OCI-M2 (cell line): ENCODE data around the gene LIPC.

Source experiments
- DNase-seq: peaks from one replicate; lab custom pipeline; 2025; ENCODE audit not compliant: unreplicated experiment; lab: John Stamatoyannopoulos, UW

The LIPC gene

DNA sequence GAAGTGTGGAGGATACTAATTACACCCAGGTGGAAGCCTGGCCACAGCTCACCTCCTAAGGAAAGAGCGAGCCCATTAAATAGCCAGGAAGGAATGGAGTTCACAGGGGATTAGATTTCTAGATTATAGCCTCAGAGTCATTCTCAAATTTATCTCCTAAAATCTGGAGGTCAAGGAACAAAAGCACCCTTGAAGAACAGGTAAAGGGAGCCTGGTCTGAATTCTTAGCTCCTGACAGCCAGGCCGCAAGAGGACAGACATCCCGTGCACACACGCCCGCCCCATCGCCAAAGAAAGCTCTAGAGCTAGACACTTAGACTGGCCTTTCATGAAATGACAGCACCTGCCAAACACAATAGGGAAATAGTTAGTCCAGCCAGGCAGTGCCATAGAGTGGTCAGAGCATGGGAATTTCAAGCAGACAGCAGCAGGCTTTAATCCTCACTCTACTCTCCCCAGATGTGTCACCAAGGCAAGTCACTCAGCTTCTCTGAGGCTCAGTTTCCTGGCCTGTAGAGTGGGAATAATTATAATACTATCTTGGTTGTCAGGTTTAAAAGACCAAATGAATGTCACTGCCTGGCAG lies 59.2 kb downstream of the LIPC start:
- no peak for DNase-seq

DNA sequence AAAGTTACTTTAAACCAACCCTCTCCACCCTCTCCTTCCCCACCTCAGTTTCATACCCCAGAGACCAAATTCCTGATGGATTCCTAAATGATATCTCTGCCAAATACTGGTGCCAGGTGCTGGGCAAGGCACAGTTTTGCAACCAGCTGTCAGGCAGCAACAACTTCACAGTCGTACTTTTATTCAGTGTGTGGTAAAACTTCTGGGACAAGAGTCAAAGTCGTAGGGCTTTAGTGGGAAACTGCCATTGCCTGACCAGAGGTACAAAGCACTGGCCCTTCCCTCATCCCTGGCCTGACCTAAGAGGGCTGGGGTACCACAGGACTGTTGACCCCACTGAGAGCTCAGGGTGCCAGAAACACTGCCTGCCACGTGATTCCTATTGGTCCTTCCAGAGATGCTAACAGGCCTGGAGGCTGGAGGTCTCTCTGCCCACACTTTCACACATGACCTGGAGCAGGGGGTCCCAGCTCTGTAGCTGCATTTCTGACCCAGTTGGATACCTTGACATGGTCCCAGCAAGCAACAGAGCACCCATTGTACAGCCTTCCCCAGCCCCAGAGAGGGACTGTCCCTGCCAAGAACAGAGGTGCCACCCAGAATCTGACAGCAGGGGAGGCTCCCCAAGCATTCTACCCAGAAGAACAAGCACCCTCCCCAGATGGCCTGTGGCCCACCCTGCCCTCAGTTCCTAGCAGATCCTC lies 59.9 kb downstream of the LIPC start:
- no peak for DNase-seq

DNA sequence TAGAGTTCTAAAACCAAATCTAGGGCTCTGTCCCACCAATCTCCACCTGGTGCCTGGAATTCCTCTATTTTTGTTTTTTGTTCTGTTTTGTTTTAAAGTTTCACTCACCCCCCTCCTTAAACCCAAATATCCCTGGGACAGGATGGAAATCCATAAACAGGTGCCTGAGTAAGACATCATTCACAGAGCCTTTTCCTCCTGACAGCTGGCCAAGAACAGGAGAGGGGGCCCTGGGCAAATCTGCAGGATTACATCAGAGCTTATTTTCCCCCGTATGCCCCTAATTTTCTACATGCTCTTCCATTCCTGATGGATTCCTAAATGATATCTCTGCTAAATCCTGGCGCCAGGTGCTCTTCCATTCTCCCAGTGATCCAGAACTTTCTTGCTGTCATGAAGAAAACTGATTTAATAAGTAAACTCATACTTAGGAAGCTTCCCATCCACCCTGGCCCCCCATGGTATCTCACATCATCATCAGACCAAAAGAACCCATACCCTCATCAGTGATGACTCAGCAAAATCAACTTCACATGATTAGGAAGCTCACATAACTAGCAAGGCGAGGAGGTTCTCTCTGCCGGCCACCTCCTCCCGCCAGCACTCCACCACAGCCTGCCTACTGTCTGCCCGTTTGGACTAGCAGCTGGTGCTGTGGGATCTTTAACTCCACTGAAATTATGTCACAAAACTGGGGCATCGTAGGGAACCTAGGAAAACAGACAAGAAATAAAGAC lies 61.0 kb downstream of the LIPC start:
- DNase-seq, result no peak

DNA sequence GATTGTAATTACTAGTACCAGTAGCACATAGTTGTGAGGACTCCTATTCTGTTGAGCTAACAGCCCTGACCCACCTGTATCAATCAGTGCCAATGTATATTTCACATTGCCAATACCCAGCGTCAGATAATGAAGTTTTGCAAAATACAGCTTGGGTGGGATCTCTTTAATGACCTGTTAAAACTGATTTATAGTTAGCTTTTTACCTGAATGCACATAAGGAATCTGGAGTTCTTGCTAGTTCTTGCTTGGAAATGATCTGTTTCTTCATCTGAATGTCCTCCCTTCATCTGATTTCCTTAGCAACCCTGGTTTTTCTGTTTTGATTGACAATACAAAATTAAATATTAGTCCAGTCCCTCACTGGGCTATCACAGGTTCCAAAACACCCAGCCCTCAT lies 62.8 kb downstream of the LIPC start:
- no peak for DNase-seq

DNA sequence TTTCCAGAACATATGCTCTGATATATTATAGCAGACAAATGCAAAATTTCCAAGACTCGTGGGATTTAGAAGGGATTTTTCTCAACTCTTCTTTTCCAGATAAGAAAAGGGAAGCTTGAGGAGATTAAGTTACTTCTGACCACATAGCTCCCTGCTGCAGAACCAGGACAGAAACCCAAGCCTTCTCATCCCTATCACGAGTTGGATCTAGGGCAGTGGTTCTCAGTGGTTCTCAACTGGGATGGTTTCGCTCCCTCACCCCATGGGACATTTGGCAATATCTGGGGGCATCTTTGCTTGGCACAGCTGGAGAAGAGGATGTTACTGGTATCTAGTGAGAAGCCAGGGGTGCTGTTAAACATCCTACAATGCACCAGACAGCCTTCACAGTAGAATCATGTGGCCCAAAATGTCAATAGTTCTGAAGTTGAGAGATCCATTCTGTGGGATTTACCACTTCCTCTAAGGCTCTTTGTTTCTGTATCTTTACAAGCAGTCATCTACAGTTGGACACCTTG lies 64.2 kb downstream of the LIPC start:
- no peak for DNase-seq

DNA sequence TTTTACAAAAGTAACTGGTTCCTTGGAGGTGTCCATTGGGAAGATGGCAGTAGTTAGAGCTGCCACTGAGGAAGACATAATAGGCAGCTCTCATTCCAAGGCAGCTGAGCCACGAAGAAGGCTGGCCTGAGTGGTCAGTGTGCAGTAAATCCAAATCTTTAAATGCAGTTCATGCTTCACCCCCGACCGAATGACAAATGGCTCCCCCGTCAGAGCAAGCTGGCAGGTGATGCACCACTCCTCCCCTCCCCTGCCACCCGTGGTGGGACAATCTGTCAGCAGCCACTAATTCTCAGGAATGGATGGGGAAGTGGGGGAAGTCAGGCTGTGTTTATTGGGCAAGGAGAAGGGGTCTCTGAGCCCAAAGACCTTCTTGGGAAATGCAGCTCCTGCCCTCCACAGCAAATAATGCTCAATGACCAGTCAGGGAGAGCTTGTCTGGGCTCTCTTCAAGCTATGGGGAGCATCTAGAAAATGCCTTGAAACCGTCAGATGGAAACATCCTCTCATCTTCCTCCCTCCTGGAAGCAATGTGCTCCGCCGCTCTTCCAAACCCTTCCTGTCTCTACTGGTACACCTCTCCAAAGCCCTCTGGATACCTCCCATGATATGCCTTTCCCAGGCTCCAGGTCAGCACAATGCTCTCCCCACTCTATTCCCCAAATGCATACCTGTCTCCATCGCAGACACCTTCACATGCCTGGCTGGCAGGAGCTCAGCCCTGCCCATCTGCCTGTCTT lies 65.4 kb downstream of the LIPC start:
- no peak for DNase-seq

DNA sequence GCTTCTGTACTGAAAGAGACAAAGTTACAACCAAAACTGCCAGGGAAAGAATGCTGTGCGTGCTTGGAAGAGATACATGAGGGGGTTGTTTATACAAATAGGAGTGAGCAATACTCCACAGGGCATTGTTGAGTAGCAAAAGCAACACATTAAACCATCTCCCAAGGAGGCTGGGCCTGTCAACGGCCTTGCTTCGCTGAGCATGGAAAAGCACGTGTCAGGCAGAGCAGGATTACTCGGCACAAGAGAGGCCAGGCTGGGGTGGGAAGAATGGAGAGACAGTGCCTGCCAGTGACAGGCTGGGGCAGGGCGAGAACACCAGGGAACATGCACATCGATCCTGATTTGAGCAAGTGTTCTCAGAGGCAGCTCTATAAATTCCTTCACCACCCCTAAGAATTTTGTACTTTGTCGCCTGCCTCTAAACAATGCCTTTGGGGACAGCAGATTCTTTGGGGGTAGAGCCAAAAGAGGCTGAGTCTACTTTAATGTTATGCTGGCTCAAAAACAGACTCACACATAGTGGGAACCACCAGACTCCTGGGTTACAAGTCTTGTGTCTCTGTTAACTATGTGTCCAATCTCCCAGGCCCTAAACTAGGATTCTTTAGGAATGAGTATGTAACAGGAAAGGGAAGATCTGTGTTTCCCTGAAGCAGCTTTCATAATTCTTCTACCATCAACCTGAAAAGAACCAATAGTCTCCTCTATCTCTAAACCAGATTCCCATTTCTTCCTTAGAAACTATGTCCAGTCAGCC lies 67.2 kb downstream of the LIPC start:
- DNase-seq, result no peak

DNA sequence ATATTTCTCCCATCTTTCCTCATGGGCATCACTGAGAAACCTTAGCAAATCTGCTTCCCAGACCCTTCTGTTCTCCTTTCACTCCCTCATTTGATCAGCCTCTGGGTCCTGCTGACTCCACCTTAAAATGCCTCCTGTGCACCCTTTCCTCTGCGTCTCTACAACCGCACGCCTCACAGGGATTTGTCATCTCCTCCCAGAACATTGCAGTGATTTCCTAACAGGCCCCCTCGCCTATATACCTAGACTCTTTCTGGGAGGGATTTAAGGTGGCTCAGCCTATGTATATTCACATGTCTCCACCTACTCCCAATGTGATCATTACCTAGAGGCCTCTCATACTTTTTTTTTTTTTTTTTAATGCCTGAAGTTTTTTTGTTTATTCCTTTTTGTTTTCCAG lies 69.2 kb downstream of the LIPC start:
- no peak for DNase-seq

DNA sequence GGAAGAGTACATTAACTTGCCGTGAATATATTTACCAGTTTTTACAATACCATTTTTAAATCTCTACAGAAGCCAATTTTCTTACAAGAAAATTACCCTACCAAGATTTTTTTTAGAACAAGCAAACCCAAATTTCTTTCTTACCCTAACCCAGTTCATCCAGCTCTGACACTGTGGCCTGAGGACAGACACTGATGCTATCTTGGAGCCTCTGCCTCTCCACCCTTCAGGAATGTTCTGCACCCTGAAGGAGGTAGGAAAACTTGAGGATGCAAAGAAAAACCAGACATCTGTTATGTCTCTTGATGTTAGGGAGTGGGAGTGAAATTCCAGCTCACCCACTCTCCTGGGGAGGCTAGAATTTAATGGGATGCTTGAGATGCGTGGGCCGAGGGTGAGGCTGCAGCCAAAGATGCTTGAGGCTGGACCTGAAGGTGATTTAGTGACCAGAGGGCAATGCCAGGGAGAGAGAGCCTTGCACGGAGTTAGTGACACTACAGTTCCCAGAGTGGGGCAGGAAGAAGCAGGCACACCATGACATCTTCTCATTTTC lies 69.9 kb downstream of the LIPC start:
- DNase-seq, result no peak

DNA sequence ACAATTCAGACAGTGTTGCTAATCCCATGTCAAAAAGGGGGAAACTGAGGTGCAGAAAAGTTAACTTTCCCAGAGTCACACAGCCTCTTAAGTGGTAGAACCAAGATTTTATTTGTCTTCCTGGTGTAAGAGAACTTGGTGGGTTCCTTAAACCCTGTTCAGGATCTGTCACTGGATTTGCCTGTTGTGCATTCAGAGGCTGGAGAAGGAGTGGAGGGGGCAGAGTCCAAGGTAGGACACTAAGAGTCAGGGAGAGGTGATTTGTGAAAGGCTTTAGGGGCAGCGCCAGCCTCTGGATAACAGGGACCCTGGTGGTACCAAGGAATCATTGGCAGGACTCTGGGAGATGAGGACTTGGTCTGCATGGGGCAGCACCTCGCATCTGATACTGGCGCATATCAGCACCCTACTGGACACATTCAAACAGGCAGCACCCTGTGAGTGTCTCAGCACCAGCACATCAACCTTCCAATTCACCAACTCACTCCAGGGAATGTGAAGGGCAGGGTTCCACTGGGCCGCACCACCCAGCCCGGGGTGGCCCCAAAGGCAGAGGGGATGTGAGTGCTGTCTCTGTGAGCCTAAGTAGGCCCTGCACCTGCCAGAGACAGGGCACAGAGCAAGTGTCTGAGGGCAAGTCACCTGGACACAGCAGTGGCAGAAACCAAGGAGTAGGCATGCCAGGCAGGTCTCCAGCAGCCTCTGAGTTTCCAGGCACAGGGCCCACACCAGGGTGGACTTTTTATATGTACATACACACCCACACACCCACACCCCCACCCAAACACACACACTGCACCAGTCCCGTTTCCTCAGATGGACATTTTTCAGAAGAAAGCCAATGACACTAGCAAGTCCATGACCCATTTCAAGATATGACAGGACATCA lies 71.6 kb downstream of the LIPC start:
- no peak for DNase-seq

DNA sequence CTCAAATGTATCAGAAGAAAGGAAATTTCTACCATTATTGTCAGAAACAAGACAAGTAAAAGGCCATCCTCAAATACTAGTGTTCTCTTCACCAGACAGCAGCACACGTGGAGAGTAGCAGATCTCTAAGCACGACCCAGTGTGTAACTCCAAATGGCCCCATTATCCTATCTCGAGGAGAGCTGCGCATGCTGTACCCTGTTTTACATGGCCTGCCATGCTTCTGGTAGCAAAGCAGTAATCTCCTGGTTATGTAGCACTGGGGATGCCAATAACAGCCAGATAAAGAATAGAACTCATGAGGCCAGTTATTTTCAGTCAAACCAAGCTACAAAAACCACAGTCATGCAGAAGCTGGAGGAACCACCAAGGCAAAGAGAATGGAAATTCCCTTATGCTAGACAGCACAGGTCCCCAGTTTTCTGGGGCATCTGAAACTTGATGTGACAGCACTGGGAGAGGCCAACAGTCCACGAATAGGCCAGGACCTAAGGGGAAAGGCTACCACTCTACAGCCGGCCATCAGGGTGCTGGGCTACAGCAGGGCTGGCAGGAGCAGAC lies 73.0 kb downstream of the LIPC start:
- DNase-seq, result no peak

DNA sequence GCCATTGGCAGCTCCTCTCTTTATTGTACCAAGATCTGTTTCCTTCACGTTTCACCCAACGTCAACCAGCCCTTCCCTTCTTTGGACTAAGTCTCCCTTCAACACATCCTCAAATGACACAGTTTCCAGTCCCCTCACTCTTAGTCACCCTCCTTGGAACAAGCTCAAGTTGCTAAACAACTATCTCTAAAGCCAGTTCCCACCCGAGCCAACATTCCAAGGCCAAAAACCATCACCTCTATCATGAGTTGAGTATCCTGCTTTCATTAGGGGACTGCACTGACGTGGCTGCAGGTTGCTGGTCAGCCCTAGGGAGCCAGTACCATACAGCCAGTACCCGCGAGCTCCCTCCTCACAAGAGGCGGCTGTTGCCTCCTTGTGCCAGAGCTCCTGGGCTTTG lies 73.8 kb downstream of the LIPC start:
- no peak for DNase-seq

DNA sequence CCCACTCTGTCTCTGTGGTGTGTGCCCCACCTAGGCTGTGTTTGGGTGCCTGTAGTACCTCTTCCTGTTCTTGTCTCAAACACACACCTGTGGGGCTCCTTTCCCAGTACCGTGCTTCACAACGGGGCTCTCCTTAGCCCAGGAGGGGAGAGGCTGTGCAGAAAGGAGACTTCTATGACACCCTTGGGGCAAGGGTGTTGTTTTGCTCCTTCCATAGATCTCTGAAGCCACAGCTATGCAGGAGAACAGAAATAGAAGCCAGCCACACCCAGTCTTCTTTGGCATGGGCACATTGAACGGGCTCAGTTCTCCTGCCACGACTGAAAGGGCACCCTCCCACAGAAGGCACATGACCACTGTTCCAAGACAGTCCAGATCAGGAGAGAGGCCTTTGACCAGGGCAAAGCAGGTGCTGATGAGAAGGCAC lies 74.3 kb downstream of the LIPC start:
- no peak for DNase-seq

DNA sequence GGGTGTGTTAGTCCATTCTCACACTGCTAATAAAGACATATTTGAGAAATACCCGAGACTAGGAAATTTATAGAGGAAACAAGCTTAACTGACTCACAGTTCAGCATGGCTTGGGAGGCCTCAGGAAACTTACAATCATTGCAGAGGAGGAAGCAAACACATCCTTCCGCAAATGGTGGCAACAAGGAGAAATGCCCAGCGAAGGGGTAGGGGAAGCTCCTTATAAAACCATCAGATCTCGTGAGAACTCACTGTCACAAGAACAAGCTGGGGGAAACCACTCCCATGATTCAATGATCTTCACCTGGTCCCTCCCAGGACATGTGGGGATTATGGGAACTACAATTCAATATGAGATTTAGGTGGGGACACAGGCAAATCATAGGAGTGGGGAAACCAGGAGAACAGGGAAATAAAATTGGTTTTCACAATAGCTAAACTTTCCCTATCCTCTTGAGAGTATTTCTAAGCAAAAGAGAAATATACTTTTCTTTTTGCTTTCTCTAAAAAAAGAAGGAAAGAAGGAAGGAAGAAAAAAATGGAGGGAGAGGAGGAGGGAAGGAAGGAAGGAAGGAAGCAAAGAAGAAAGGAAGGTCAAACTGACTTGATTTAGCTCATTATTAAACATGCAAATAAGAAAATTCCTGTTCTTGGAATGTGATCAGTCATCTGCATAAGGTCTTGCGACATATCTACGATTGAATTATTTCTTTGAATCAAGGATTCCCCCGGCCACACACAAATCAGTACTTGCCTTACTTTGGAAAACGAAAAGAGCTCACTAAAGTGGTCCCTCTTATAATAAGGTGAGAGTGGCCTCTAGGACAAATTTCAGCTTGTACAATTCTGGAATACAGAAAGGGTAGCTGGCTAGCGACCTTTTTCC lies 75.2 kb downstream of the LIPC start:
- no peak for DNase-seq

DNA sequence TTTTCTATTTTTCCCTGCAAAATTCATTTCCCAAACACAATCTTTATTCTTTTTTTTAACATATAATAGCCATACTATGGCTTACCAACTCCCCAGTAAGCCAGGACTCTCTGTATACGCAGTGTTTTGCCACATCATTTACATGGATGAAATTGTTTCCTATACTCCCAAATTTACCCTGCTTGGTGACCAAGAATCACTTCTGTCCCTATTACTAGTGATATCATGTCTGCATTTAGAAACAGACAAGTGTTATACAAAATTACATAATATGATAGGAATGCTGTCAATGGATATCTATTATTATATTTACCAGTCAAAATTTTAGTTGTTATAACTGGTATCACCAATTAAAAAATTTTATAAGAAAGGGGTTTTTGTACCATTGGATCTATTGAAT lies 77.8 kb downstream of the LIPC start:
- DNase-seq, result no peak

DNA sequence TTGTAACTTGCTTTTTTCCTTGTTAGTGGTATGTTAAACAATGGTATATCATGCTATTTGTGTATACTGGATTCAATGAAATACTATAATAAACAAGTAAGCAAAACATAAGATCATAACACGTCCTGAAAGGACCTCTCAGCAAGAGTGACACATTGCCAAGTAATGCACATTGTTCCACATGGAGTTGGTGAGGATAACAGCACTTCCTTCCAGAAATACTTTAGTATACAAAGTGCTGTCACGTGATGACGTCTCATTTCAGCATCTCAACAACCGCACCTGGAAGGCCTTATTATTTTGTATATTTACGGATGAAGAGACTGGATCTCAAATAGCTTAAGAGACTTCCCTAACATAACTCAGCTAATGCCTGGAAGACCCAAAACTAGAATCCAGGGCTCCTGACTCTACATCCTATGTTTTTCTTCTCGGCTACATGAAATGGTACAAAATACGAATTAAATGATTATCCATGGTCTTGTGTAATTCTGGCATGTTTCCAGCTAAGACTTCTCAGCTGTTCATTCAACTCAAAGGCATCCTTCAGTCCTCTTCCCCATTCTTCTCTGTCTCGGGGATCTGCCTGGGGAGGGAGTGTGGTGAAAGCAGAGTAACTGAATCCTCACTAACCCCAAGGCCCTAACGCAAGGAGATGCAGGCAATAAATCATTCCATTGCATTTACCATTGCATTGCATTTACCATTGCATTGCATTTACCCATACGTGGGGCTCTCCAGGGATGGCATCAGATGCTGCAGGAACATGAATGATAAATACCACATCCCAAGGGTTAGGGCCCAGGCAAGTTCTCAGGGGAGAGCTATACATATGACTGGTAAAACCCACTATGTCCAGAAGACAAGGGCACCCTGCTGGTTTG lies 79.2 kb downstream of the LIPC start:
- no peak for DNase-seq

DNA sequence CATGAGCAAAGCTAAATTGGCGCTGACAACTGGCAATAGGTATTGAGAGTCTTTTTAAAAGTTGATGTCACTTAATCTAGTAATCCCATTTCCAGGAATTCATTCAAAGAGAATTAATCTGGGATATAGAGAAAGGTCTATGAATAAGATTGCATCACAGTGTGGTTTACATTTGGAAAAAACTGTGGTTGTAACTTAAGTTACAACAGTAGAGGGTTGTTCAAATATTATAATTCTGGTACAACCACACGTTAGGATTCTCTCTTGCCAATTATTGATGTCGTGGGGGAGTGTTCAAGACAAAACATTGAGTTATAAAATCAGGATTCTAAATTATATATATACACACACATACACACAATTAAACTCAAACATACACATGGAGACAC lies 79.8 kb downstream of the LIPC start:
- no peak for DNase-seq
